Natural killer cell treated with Interleukin-12 subunit alpha and Interleukin-12 subunit beta and Interleukin-15 and Interleukin-18, amount 100 ng/mL, for 72 hours (primary cell): ENCODE data around the gene REEP6. TPM values are rescaled to one million over a fixed set of nuclear protein-coding genes. Genes with fewer than 3 reads are reported as not detected.
A peak's percentile ranks its signal among the peaks of the same experiment; 100 is the strongest.

Experiments
- ATAC-seq, 2 donors: fragments of 150-1000 bp; cut with Tn5 transposase in 1 of 2; sonication (Bioruptor Pico), chemical (Tn5 transposase) in 1 of 2; 2 replicates each; pipeline ENCODE4 v1.10.0; 2021
- DNase-seq: peaks from one replicate; pipeline ENCODE4 v3.0.0; 2022; ENCODE audit warnings: low spot score
- H3K27ac Mint-ChIP-seq, 2 donors: 1 replicate in 1 of 2; 2 replicates in 1 of 2; pipeline ENCODE4 v1.8.0; 2022; ENCODE audit warnings: mixed read lengths in 2 of 2, mild to moderate bottlenecking in 1 of 2, moderate library complexity in 1 of 2
- H3K27me3 Mint-ChIP-seq, 2 donors: 1 replicate in 1 of 2; 2 replicates in 1 of 2; pipeline ENCODE4 v1.8.0; 2022; ENCODE audit warnings: mixed read lengths in 2 of 2
- H3K36me3 Mint-ChIP-seq: one replicate; pipeline ENCODE4 v1.8.0; 2022; ENCODE audit warnings: mixed read lengths
- H3K4me1 Mint-ChIP-seq, 2 donors: 1 replicate in 1 of 2; 2 replicates in 1 of 2; pipeline ENCODE4 v1.8.0; 2022; ENCODE audit warnings: low read depth in 2 of 2, mixed read lengths in 2 of 2, mild to moderate bottlenecking in 1 of 2
- H3K4me3 Mint-ChIP-seq: one replicate; pipeline ENCODE4 v1.8.0; 2022; ENCODE audit warnings: mixed read lengths
- H3K9me3 Mint-ChIP-seq: 2 replicates; pipeline ENCODE4 v1.8.0; 2022; ENCODE audit warnings: mixed read lengths
- total RNA-seq, 2 donors: library from RNA; stranded (reverse); gene quantifications; one replicate each; pipeline ENCODE4 v1.2.3, GENCODE V29; 2022

The REEP6 gene
- total RNA-seq, result 1 to 10 TPM; 1.7 to 3.2 TPM

DNA sequence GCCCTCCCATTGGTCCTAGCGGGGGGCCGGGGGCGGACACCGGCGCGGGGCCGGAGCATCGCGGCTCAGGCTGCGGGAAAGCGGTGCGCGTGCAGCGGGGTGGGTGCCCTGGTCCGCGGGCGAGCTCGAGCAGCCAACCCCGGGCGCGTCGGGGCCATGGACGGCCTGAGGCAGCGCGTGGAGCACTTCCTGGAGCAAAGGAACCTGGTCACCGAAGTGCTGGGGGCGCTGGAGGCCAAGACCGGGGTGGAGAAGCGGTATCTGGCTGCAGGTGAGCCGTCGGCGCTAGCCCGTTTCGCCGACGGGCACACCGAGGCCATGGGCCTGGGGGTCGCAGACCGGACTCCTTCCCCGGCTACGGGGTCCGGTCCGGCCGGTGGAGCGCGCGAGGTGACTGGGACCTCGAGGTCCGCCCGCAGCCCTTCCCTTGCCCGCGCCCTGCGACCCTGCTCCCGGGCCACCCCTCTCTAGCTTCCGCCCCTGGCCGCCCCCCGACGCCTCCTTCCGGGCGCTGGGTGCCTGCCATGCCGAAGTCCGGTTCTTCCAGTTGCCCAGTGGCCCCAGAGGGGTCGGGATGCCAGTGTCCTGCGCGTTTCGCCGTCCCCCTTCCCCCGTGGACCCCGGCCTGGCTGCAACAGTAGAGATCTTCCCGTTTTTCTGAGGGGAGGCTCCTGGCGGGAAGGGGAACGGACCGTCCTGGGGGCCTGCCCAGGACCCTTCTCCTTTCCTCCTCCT lies at the start of gene REEP6:
Gene REEP6, plus strand, starts transcription at position 68 of the 735 bp plus-strand sequence. Its CDS starts 89 bp downstream, at position 157.
- Mint-ChIP-seq H3K27ac (peak within 1 kb of the TSS; percentile 64 to 75), H3K27me3 (no peaks in the 10 kb centered on the region), H3K4me3 (peak within 1 kb of the TSS; percentile 86), H3K36me3 (no peaks in the 10 kb centered on the region), H3K4me1 (peaks cover 9 to 16% of the 10 kb centered on the region in 2 donors), H3K9me3 (no peaks in the 10 kb centered on the region)
- ATAC-seq, result no peak
- no peak for DNase-seq

DNA sequence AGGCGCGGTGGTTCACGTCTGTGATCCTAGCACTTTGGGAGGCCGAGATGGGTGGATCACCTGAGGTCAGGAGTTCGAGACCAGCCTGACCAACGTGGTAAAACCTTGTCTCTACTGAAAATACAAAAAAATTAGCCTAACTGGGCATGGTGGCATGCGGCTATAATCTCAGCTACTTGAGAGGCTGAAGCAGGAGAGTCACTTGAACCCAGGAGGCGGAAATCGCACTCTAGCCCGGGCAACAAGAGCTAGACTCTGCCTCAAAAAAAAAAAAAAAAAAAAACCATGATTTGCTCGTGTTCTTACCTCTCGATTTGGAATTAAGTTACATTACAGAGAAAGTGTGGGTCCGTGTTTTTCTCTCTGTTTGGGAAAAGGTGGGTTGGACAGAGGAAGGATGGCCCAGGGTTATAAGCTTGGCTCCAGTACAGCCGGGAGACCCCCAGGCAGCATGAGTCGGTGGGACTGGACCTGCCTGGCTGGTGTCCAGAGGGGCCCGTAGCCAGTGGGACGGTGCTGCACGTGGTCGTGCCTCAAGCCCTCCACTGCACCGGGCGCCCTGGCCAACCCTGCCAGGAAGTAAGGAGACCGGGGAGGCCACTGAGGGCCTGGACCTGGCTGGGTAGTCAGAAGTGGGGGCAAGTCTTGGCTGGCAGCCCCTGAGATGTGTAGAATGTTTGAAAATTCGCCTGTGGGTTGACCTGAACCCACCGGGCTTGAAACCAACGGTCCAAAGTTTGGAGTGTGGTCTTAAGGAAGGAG lies 49.1 kb upstream of the REEP6 start:
- Mint-ChIP-seq H3K9me3 (no peaks in the 10 kb centered on the region), H3K27me3 (no peaks in the 10 kb centered on the region), H3K27ac (peak overlapping the region; percentile 53 to 54), H3K36me3 (no peaks in the 10 kb centered on the region), H3K4me3 (peak overlapping the region; percentile 10), H3K4me1 (peaks cover 13 to 28% of the 10 kb centered on the region in 2 donors)
- ATAC-seq (no peak), DNase-seq (no peak)

DNA sequence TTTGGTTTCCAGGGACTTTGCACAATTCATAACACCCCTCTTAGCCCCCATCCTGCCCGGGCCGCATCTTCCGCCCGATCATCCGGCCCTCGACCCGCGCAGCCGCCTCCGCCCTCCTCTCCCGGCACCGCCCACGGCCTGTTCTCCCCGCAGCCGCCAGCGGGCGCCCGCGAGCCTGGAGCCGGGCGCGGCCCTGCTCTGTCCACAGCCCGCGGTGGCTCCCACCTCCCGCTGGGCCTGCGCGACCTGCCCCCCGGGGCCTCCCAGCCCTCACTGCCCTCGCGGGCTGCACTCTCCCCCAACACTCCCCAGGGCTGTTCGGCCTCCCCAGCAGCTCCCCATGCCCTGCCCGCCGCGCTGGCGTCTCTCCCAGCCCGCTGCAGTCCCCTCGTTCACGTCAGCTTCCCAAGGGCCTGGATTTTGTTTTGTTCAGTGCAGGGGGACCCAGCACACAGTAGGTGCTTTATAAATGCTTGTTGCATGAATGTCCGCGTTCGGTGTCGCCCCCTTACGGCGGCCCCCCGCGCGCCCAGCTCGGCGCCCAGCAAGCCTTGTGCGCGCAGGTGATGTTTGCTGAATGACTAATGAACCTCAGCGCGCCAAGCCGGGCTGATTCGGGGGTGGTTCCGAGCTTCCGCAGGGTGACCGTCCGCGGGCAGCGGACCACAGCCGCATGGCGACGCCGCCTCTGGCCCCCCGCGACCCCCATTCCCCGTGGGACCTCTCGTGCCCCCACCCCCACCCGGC lies 45.6 kb upstream of the REEP6 start:
- Mint-ChIP-seq H3K36me3 (no peaks in the 10 kb centered on the region), H3K27me3 (peaks cover 16 to 20% of the 10 kb centered on the region in 2 donors), H3K4me1 (peaks cover 13 to 22% of the 10 kb centered on the region in 2 donors), H3K27ac (peak overlapping the region; percentile 43 to 66), H3K4me3 (peak overlapping the region; percentile 76), H3K9me3 (no peaks in the 10 kb centered on the region)
- DNase-seq (peak; percentile 89), ATAC-seq (peak; percentile 94)

DNA sequence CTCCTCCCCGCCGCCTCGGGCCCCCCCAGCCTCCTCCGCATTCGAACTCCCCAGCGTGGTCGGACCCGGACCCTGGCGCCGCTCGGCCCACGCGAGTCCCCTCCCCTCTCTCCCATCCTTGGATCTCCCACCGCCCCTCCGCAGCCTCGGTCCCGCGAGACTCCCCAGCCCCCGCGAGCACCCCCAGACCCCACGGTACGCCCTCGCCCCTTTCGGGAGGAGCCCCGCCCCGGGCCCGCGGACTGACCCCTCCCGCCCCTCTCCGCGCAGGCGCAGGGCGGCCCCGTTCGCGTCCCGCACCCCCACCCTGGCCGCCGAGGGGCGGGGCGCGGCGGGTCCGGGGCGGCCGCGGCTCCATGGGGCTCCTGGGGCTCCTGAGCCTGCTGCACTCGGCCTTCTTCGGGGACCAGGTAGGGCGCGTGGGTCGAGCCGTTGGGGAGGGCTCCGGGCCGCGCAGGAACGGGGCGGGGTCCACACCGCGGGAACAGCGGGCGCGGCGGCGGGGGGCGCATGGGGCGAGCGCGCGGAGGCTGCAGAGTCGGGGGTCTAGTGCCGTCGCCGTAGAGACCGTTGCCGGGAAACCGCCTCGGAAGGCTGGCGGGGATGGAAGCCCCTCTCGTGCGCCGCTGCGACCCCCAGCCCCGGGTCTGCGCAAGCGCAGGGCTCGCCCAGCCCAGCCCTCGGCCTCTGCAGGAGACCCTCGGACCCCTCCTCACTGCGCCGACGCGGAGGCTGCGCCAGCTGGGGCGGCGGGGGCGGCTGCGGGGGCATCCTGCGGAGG lies 44.9 kb upstream of the REEP6 start:
- H3K4me1 Mint-ChIP-seq, result peaks cover 13 to 21% of the 10 kb centered on the region in 2 donors
- H3K36me3 Mint-ChIP-seq, result no peaks in the 10 kb centered on the region
- H3K9me3 Mint-ChIP-seq, result no peaks in the 10 kb centered on the region
- H3K27ac Mint-ChIP-seq, result no peak overlapping the region
- ATAC-seq (no peak), DNase-seq (no peak)
- H3K4me3 Mint-ChIP-seq, result no peak overlapping the region
- peaks cover 22 to 28% of the 10 kb centered on the region in 2 donors for H3K27me3 Mint-ChIP-seq

DNA sequence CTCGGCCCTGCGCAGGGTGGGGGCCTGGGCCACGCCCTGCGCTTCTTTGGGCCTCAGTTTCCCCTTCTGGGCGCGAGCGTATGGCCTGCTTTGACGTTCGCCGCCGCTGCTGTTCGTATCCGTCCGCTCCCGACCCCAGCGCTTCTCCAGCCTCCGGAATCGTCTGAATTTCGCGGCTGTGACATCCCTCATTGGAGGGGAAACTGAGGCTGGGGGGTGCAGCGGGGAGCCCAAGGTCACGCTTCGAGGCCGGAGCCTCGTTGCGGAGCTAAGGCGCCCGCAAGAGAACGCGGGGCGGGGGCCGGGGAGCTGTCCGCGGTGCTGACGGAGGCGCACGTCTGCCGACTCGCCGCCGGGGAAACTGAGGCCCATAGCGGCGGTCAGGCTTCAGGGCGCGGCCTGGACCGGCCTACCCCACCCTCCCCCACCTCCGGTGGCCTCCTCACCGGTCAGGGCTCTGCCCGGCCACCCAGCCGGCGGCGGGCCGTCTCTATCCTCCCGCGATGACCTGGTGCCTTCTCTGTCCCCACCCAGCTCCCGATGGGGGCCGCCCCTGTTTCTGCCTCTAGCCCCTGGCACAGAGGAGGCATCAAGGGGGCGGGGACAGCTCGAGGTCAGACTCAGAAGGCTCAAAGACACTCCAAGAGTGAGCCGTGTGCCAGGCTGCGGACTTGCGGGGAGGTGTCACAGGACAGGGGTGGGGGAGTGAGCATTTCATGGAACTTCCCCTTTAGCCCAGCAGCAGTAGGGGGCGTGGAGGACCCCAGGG lies 44.1 kb upstream of the REEP6 start:
- H3K27me3 Mint-ChIP-seq, result peaks cover 22 to 30% of the 10 kb centered on the region in 2 donors
- no peak for ATAC-seq
- H3K27ac Mint-ChIP-seq, result no peak overlapping the region
- H3K4me1 Mint-ChIP-seq, result peaks cover 10 to 19% of the 10 kb centered on the region in 2 donors
- no peak for DNase-seq
- H3K4me3 Mint-ChIP-seq, result no peak overlapping the region
- no peaks in the 10 kb centered on the region for H3K9me3 Mint-ChIP-seq
- no peaks in the 10 kb centered on the region for H3K36me3 Mint-ChIP-seq

DNA sequence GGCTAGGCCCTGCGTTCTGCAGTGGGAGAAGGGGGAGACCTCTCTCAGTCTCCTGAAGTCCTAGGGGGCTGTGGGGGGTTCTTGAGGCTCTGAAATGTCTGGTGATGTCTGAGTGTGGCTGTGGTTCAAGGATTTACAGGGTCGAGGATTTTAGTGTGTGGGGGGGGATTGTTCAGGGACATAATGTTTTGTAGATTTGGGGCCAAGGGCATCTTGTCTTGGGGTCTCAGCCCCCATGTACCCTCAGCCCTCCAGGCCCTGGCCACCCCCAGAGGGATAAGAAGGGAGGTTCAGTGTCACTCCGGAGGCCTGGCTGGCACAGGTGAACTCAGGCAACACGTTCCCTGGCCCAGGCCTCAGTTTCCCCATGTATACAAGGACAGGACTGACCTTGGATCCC lies 43.5 kb upstream of the REEP6 start:
- no peak overlapping the region for H3K27ac Mint-ChIP-seq
- H3K27me3 Mint-ChIP-seq, result peaks cover 24 to 30% of the 10 kb centered on the region in 2 donors
- no peak overlapping the region for H3K4me3 Mint-ChIP-seq
- H3K36me3 Mint-ChIP-seq, result no peaks in the 10 kb centered on the region
- ATAC-seq (no peak), DNase-seq (no peak)
- H3K9me3 Mint-ChIP-seq, result no peaks in the 10 kb centered on the region
- H3K4me1 Mint-ChIP-seq, result peaks cover 5 to 18% of the 10 kb centered on the region in 2 donors

DNA sequence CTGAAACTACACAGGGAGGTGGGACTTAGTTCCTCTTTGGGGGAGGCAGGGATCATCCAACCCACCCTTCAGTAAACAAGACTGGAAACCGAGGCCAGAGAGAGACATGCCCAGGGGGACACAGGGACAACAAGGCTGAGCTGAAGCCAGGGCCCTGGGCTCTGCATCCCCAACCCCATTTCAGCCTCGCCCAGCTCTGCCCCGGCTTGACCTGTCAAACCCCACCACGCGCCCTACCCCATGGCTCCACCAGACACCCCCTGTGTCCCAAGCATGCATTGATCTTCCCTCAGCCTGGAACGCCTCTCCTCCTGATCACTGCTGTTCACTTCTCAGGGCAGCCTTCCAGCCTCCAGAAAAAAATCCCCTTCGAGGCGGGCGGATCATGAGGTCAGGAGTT lies 43.0 kb upstream of the REEP6 start:
- ATAC-seq (no peak), DNase-seq (no peak)
- peaks cover 5 to 18% of the 10 kb centered on the region in 2 donors for H3K4me1 Mint-ChIP-seq
- H3K4me3 Mint-ChIP-seq, result no peak overlapping the region
- H3K27ac Mint-ChIP-seq, result no peak overlapping the region
- H3K9me3 Mint-ChIP-seq, result no peaks in the 10 kb centered on the region
- H3K27me3 Mint-ChIP-seq, result peaks cover 24 to 30% of the 10 kb centered on the region in 2 donors
- H3K36me3 Mint-ChIP-seq, result no peaks in the 10 kb centered on the region

DNA sequence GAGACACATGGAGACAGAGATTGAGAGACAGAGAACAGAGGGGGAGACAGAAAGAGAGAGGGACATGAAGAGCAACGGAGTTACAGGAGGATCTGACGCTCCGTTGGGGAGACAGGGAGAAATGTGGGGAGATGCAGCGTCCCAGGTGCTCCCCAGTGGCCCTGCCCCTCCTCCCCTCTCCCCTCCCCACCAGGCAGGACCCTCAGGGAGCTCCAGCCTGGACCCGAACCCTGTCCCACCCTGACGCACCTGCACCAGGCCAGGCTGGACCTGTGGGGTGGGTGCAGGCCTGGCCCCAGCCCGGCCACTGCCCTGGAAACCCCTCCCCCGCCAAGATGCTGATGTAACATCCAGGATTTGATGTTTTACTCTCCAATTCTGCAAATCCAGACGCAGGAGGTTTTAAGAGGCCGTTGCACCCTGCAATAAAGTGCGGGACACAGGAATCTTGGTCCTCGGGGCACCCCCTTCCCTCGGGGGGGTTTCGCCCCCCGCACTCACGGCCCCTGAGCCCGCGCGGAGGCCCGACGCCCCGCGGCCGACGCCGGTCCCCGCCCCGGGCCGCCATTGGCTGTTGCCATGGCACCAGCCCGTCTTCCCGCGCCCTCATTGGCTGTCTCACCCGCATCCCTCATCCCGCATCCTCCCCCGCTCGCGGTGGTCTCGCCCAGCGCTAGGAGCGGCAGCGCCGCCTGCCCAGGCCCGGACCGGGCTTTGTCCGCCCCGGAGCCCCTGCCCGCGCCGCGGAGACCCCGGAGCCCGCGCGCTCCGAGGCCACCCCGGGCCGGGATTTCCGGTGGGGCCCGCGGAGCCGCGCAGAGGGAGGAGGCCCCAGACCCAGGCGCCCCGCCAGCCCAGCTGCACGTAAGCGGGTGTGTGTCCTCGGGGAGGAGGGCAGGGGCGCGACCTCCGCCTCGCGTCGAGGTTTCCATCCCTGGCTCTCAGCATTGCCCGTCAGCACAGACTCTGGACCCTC lies 41.2 kb upstream of the REEP6 start, which contains the start of gene APC2:
Gene APC2, plus strand, starts transcription at position 655 of the 976 bp plus-strand sequence. CDS start 2,881 bp downstream, outside the sequence.
- DNase-seq (no peak), ATAC-seq (peak; percentile 36 to 60)
- Mint-ChIP-seq H3K36me3 (no peaks in the 10 kb centered on the region), H3K4me1 (peaks cover 3 to 20% of the 10 kb centered on the region in 2 donors), H3K27me3 (peaks cover 28 to 37% of the 10 kb centered on the region in 2 donors), H3K4me3 (peak within 1 kb of the TSS; percentile 58), H3K9me3 (no peaks in the 10 kb centered on the region), H3K27ac (no peak within 1 kb of the TSS)

DNA sequence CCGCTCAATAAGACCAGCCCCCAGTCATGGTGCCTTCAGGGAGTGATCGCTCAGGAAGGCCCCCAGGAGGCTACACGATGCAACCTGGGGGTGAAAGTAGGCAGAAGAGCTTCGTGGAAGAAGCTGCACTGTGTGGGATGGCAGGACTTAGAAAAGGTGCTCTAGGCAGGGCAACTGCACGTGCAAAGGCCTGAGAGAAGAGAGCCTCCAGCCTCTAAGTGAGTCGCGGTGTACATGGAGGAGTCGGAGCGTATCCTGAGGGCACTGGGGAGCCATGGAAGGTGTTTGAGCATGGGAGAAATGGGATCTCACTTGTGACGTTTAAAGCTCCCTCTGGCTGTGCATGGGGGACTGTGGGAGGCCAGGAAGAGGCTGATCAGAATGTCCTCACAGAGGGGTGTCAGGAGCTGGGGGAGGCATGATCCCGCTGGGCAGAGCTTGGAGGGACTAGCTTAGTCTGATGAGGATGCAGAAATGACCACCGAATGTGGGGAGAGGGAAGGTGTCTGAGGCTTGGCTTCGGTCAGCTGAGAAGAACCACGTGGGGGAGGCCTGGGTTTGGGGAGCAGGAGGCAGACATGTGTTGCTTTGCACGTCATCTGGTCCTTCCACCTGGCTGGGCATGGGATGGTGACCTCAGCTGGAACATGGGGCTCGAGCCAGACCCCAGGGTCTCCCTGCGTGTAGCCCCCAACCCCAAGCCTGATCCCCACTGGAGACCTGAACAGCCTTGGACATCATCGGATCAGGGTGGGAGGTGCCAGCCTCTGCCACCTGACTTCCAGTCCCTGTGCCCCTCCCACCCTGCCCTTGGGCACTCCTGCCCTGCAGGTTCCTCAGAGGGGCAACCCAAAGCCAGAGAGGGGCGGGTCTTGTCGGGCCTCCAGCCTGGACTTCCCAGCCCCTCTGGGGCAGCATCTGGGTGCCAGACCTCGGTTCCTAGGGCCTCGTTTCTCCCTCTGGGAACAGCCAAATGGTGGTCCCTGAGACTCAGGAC lies 39.9 kb upstream of the REEP6 start:
- DNase-seq (no peak), ATAC-seq (no peak)
- H3K4me3 Mint-ChIP-seq, result no peak overlapping the region
- peaks cover 36 to 37% of the 10 kb centered on the region in 2 donors for H3K27me3 Mint-ChIP-seq
- peaks cover 0 to 18% of the 10 kb centered on the region in 2 donors for H3K4me1 Mint-ChIP-seq
- no peak overlapping the region for H3K27ac Mint-ChIP-seq
- no peaks in the 10 kb centered on the region for H3K9me3 Mint-ChIP-seq
- H3K36me3 Mint-ChIP-seq, result no peaks in the 10 kb centered on the region

DNA sequence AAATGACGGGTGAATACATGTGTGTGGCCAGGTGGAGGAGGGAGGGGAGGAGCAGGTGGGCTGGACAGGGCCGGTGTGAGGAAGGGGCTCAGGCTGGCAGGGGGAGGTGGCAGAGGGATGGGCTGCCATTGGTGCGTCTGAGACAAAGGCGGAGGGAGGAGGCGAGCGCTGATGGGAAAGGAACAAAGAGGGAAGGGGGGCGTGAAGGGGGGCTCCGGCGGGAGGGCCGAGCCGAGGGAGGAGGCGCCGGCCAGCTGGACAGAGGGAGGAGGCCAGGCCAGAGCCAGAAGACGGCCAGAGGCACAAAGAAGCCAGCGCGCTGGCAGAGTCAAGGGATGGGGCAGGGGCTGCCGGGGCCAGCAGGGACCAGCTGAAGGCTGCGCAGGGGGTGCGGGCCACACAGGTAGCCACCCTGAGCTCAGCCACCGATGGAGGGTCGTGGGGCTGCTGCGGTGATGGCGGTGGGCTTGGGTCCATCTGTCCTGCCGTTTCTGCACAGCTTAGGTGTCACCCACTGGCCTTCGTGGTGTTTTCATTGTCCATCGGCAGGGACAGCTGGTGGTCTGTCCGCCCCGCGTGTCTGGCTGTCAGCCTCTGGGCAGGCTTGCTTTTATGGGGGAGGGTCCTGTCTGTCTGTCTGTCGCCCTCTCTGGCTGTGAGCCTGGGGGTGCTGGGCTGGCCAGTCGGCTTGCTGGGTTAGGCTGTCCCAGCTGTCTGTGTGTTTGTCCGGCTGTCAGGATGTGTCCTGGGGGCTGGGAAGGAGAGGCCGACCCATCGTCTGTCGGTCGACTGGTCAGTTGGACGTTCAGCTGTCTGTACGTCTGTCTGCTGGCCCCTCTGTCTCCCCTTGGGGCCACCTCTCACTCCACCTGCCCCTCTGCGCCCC lies 38.8 kb upstream of the REEP6 start:
- H3K27ac Mint-ChIP-seq, result no peak overlapping the region
- no peak overlapping the region for H3K4me3 Mint-ChIP-seq
- ATAC-seq, result no peak
- no peaks in the 10 kb centered on the region for H3K9me3 Mint-ChIP-seq
- peaks cover 0 to 18% of the 10 kb centered on the region in 2 donors for H3K4me1 Mint-ChIP-seq
- no peak for DNase-seq
- no peaks in the 10 kb centered on the region for H3K36me3 Mint-ChIP-seq
- H3K27me3 Mint-ChIP-seq, result peaks cover 35 to 37% of the 10 kb centered on the region in 2 donors
